OCI-M2 (cell line): ENCODE measurements around the gene SNAPC2.
A peak's percentile ranks its signal among the peaks of the same experiment; 100 is the strongest.

ENCODE experiments used
- DNase-seq: peaks from one replicate; lab custom pipeline; 2025; ENCODE audit not compliant: unreplicated experiment; lab: John Stamatoyannopoulos, UW

The SNAPC2 gene

GRCh38 chr19:7919610-7920518 lies at the start of gene SNAPC2:
TSS of gene SNAPC2 (plus strand) at chr19:7920338. CDS start at chr19:7920367, 29 bp downstream.
- no peak for DNase-seq

GRCh38 chr19:7870571-7871436 lies 49.3 kb upstream of the SNAPC2 start:
- peak; percentile 59 for DNase-seq

- DNase-seq, result peak; percentile 84
Measured at GRCh38 chr19:7871437-7872305, 48.5 kb upstream of the SNAPC2 start.

GRCh38 chr19:7872306-7873204 lies 47.6 kb upstream of the SNAPC2 start:
- DNase-seq, result no peak

- no peak for DNase-seq
Measured at GRCh38 chr19:7873304-7874075, 46.6 kb upstream of the SNAPC2 start.

- no peak for DNase-seq
Measured at GRCh38 chr19:7874076-7874896, 45.9 kb upstream of the SNAPC2 start, which contains the start of gene PRR36. TSS of gene PRR36 (minus strand) at chr19:7874390. CDS start at chr19:7873689, 701 bp downstream.

GRCh38 chr19:7874897-7875273 lies 45.3 kb upstream of the SNAPC2 start:
- no peak for DNase-seq

GRCh38 chr19:7877249-7877836 lies 42.8 kb upstream of the SNAPC2 start:
- no peak for DNase-seq

GRCh38 chr19:7879111-7879807 lies 40.9 kb upstream of the SNAPC2 start:
- DNase-seq, result no peak

GRCh38 chr19:7879836-7880235 lies 40.3 kb upstream of the SNAPC2 start:
- DNase-seq, result no peak

GRCh38 chr19:7881910-7882309 lies 38.2 kb upstream of the SNAPC2 start:
- DNase-seq, result no peak

GRCh38 chr19:7883105-7883504 lies 37.0 kb upstream of the SNAPC2 start:
- DNase-seq, result no peak

GRCh38 chr19:7883796-7884570 lies 36.2 kb upstream of the SNAPC2 start:
- DNase-seq, result no peak

GRCh38 chr19:7885818-7886217 lies 34.3 kb upstream of the SNAPC2 start:
- no peak for DNase-seq

- no peak for DNase-seq
Measured at GRCh38 chr19:7887408-7888144, 32.6 kb upstream of the SNAPC2 start.
